Common myeloid progenitor, CD34-positive (primary cell): ENCODE data around the gene WFDC5.

Experiments
- CTCF ChIA-PET: fragments of 350-600 bp; sonication (Branson Sonifier 250); formaldehyde crosslinking; loops from one replicate; lab custom pipeline; 2021; ENCODE audit warnings: antibody characterized with exemption; lab: Charles Lee
- POLR2A ChIA-PET: fragments of 350-600 bp; sonication (Branson Sonifier 250); formaldehyde crosslinking; loops from one replicate; lab custom pipeline; 2021; ENCODE audit warnings: antibody characterized with exemption; lab: Charles Lee
- DNase-seq, 3 donors: peaks; one replicate each; pipeline versions ENCODE4 v3.0.0 to v3.0.0-alpha.2; 2013
- H3K27ac ChIP-seq, 2 experiments: 1 replicate in 1 of 2; 2 replicates in 1 of 2; pipeline ENCODE4 v1.7.0; 2013; ENCODE audit warnings: inconsistent platforms in 2 of 2, low read length in 2 of 2, mild to moderate bottlenecking in 2 of 2, low read depth in 1 of 2, moderate library complexity in 1 of 2; ENCODE audit not compliant: severe bottlenecking in 2 of 2, insufficient read depth in 1 of 2, poor library complexity in 1 of 2
- H3K27me3 ChIP-seq, 5 experiments: replicated peaks in 2 of 5; 1 replicate in 3 of 5; 2 replicates in 2 of 5; pipeline versions ENCODE4 v1.6.1 to v1.7.0; 2013; ENCODE audit warnings: low read length in 4 of 5, mild to moderate bottlenecking in 2 of 5, moderate library complexity in 2 of 5, inconsistent platforms in 1 of 5; ENCODE audit not compliant: insufficient read depth in 5 of 5, control insufficient read depth in 4 of 5
- H3K36me3 ChIP-seq, 4 experiments: 1 replicate in 2 of 4; 2 replicates in 2 of 4; pipeline versions ENCODE4 v1.6.1 to v1.7.0; 2013; ENCODE audit warnings: low read length in 3 of 4, control low read depth in 1 of 4, mild to moderate bottlenecking in 1 of 4; ENCODE audit not compliant: control insufficient read depth in 4 of 4, insufficient read depth in 4 of 4
- H3K4me1 ChIP-seq, 4 experiments: 1 replicate in 3 of 4; 2 replicates in 1 of 4; pipeline versions ENCODE4 v1.6.1 to v1.7.1; 2013; ENCODE audit warnings: low read length in 3 of 4, mild to moderate bottlenecking in 3 of 4, control low read depth in 1 of 4, inconsistent platforms in 1 of 4, moderate library complexity in 1 of 4; ENCODE audit not compliant: control insufficient read depth in 4 of 4, insufficient read depth in 4 of 4; ENCODE audit errors: control extremely low read depth in 1 of 4
- H3K4me3 ChIP-seq, 7 experiments: 1 replicate in 4 of 7; 2 replicates in 3 of 7; pipeline versions ENCODE4 v1.5.1 to v1.7.0; 2013; ENCODE audit warnings: mild to moderate bottlenecking in 7 of 7, low read length in 6 of 7, moderate library complexity in 6 of 7, inconsistent platforms in 2 of 7, low read depth in 2 of 7, control low read depth in 1 of 7; ENCODE audit not compliant: insufficient read depth in 4 of 7, control insufficient read depth in 1 of 7; ENCODE audit errors: extremely low read depth in 1 of 7
- H3K9me3 ChIP-seq, 5 experiments: 1 replicate in 4 of 5; 2 replicates in 1 of 5; pipeline versions ENCODE4 v1.6.1 to v1.7.1; 2013; ENCODE audit warnings: low read length in 4 of 5, mild to moderate bottlenecking in 2 of 5, inconsistent platforms in 1 of 5, low read depth in 1 of 5, moderate library complexity in 1 of 5; ENCODE audit not compliant: control insufficient read depth in 4 of 5, insufficient read depth in 2 of 5; ENCODE audit errors: control extremely low read depth in 1 of 5
- WGBS: methylation state at CpG from one replicate; pipeline ENCODE4 v1.1.5; 2013; ENCODE audit not compliant: insufficient coverage; 5-methylcytosine and 5-hydroxymethylcytosine counted together

The WFDC5 gene

GRCh38 chr20:45100563-45101245, 14.3 kb downstream of the WFDC5 start, which contains the start of gene KCNS1:
KCNS1 (minus strand) TSS chr20:45101127; CDS start chr20:45099236, 1,891 bp downstream.
- Histone ChIP-seq H3K27me3 (peaks cover 17 to 68% (median 47%) of the 10 kb centered on the region in 5 experiments), H3K36me3 (no peaks in the 10 kb centered on the region), H3K9me3 (peaks cover 0 to 2% (median 0%) of the 10 kb centered on the region in 5 experiments), H3K4me3 (peak within 1 kb of the TSS in 2 of 7 experiments; percentile 26 to 50), H3K27ac (no peak within 1 kb of the TSS), H3K4me1 (peaks cover 0 to 21% (median 12%) of the 10 kb centered on the region in 4 experiments)
- CTCF ChIA-PET = interaction anchor here (0.6 to 15.5 kb wide), 6 partner anchors 11 to 411 kb away, joined by 3 to 199 read pairs (median 8); no protein-coding TSS in a partner anchor
- DNase-seq = peak in 1 of 3 donors; percentile 44
- POLR2A ChIA-PET = no interaction called here
- whole genome bisulfite sequencing = 5% methylated on average over 28 of the region's 38 CpGs

GRCh38 chr20:45098103-45098773, 16.7 kb downstream of the WFDC5 start:
- Histone ChIP-seq H3K27ac (no peak overlapping the region), H3K36me3 (no peaks in the 10 kb centered on the region), H3K4me3 (peak overlapping the region in 5 of 7 experiments; percentile 23 to 61 (median 50)), H3K9me3 (peaks cover 0 to 2% (median 0%) of the 10 kb centered on the region in 5 experiments), H3K27me3 (peaks cover 17 to 60% (median 45%) of the 10 kb centered on the region in 5 experiments), H3K4me1 (peaks cover 0 to 21% (median 12%) of the 10 kb centered on the region in 4 experiments)
- ChIA-PET POLR2A (no interaction called here), CTCF (interaction anchor here (1.1 to 15.5 kb wide), 13 partner anchors 8 to 673 kb away, joined by 3 to 199 read pairs (median 15); no protein-coding TSS in a partner anchor)
- 11% methylated on average over 86 of the region's 91 CpGs for WGBS
- DNase-seq = peak; percentile 20 to 65 (median 54)

GRCh38 chr20:45097485-45098102, 17.4 kb downstream of the WFDC5 start:
- no peak overlapping the region for H3K27ac ChIP-seq
- WGBS = 25% methylated on average over 56 of the region's 56 CpGs

GRCh38 chr20:45096781-45097180, 18.2 kb downstream of the WFDC5 start:
- POLR2A ChIA-PET = no interaction called here
- 91% methylated on average over 8 of the region's 9 CpGs for WGBS
- H3K27ac ChIP-seq = no peak overlapping the region
- H3K9me3 ChIP-seq = peaks cover 0 to 2% (median 0%) of the 10 kb centered on the region in 5 experiments
- CTCF ChIA-PET = interaction anchor here (0.8 to 15.5 kb wide), 24 partner anchors 9 to 222 kb away, joined by 3 to 199 read pairs (median 7); partner anchors contain the start of gene MATN4
- DNase-seq = no peak
- no peak overlapping the region for H3K4me3 ChIP-seq
- H3K36me3 ChIP-seq = no peaks in the 10 kb centered on the region
- H3K4me1 ChIP-seq = peaks cover 0 to 21% (median 11%) of the 10 kb centered on the region in 4 experiments
- peaks cover 17 to 58% (median 45%) of the 10 kb centered on the region in 5 experiments for H3K27me3 ChIP-seq

More at GRCh38 chr20:45097485-45098102, 17.4 kb downstream of the WFDC5 start:
- Histone ChIP-seq H3K4me3 (peak overlapping the region in 5 of 7 experiments; percentile 23 to 61 (median 50)), H3K36me3 (no peaks in the 10 kb centered on the region), H3K4me1 (peaks cover 0 to 21% (median 11%) of the 10 kb centered on the region in 4 experiments), H3K9me3 (peaks cover 0 to 2% (median 0%) of the 10 kb centered on the region in 5 experiments), H3K27me3 (peaks cover 17 to 60% (median 45%) of the 10 kb centered on the region in 5 experiments)
- DNase-seq = peak; percentile 83 to 92 (median 92)
- ChIA-PET POLR2A (no interaction called here), CTCF (interaction anchor here (1.1 to 15.5 kb wide), 20 partner anchors 8 to 673 kb away, joined by 3 to 199 read pairs (median 10); no protein-coding TSS in a partner anchor)

GRCh38 chr20:45095805-45096238, 19.2 kb downstream of the WFDC5 start:
- peak; percentile 63 to 79 (median 73) for DNase-seq
- H3K27ac ChIP-seq = no peak overlapping the region

GRCh38 chr20:45094864-45095574, 20.0 kb downstream of the WFDC5 start:
- ChIA-PET CTCF (interaction anchor here (0.8 to 15.5 kb wide), 25 partner anchors 9 to 225 kb away, joined by 3 to 199 read pairs (median 6); partner anchors contain the start of gene WFDC12), POLR2A (no interaction called here)
- no peaks in the 10 kb centered on the region for H3K36me3 ChIP-seq
- peaks cover 0 to 2% (median 0%) of the 10 kb centered on the region in 5 experiments for H3K9me3 ChIP-seq
- H3K4me1 ChIP-seq = peaks cover 0 to 12% (median 8%) of the 10 kb centered on the region in 4 experiments
- 100% methylated on average over 8 of the region's 11 CpGs for WGBS
- H3K27ac ChIP-seq = no peak overlapping the region
- DNase-seq = no peak
- H3K4me3 ChIP-seq = no peak overlapping the region
- peaks cover 12 to 41% (median 36%) of the 10 kb centered on the region in 5 experiments for H3K27me3 ChIP-seq

More at GRCh38 chr20:45095805-45096238, 19.2 kb downstream of the WFDC5 start:
- Histone ChIP-seq H3K36me3 (no peaks in the 10 kb centered on the region), H3K4me3 (no peak overlapping the region), H3K4me1 (peaks cover 0 to 19% (median 10%) of the 10 kb centered on the region in 4 experiments), H3K9me3 (peaks cover 0 to 2% (median 0%) of the 10 kb centered on the region in 5 experiments), H3K27me3 (peaks cover 14 to 49% (median 40%) of the 10 kb centered on the region in 5 experiments)
- CTCF ChIA-PET = interaction anchor here (0.8 to 15.5 kb wide), 31 partner anchors 10 to 224 kb away, joined by 3 to 199 read pairs (median 4); partner anchors contain the start of genes MATN4 and WFDC12
- POLR2A ChIA-PET = no interaction called here
- 11% methylated on average over 4 of the region's 7 CpGs for WGBS
